HepG2 (cell line): ENCODE data around the gene SYP. TPM values are rescaled to one million over a fixed set of nuclear protein-coding genes. Genes with fewer than 3 reads are reported as not detected.

ENCODE experiments used
- CCDC6 ChIP-seq: sonication (generic); formaldehyde crosslinking; IDR thresholded peaks from 2 replicates; pipeline ENCODE4 v1.8.1; 2022; ENCODE audit warnings: mild to moderate bottlenecking, missing genetic modification reagents, moderate library complexity
- HDAC1 ChIP-seq: sonication (generic); formaldehyde crosslinking; IDR thresholded peaks from 2 replicates; pipeline ENCODE4 v1.5.1; 2020; ENCODE audit warnings: mild to moderate bottlenecking, missing genetic modification reagents
- NCOA1 ChIP-seq: sonication (generic); formaldehyde crosslinking; IDR thresholded peaks from 2 replicates; pipeline ENCODE4 v1.9.0; 2021; ENCODE audit warnings: missing genetic modification reagents
- NFE2L1 ChIP-seq: sonication (generic); formaldehyde crosslinking; IDR thresholded peaks from 2 replicates; pipeline ENCODE4 v1.4.0; 2020; ENCODE audit warnings: missing genetic modification reagents, mild to moderate bottlenecking, borderline replicate concordance
- PBX2 ChIP-seq: IDR thresholded peaks from 2 replicates; pipeline ENCODE4 v1.6.1; 2016; ENCODE audit warnings: control low read depth
- SATB2 ChIP-seq: sonication (generic); formaldehyde crosslinking; IDR thresholded peaks from 2 replicates; pipeline ENCODE4 v1.5.0; 2020; ENCODE audit warnings: missing genetic modification reagents
- SNAI1 ChIP-seq: sonication (generic); formaldehyde crosslinking; IDR thresholded peaks from 2 replicates; pipeline ENCODE4 v1.5.0; 2020; ENCODE audit warnings: mild to moderate bottlenecking, missing genetic modification reagents, borderline replicate concordance
- SNRNP70 ChIP-seq: fragments of 200-400 bp; formaldehyde crosslinking; IDR thresholded peaks from 2 replicates; pipeline ENCODE4 v1.6.1; 2017; ENCODE audit warnings: mild to moderate bottlenecking, low read depth, low read length, moderate library complexity
- SP4 ChIP-seq: sonication (generic); formaldehyde crosslinking; IDR thresholded peaks from 2 replicates; pipeline ENCODE4 v1.8.1; 2023; ENCODE audit warnings: mild to moderate bottlenecking, missing genetic modification reagents
- ZFP90 ChIP-seq: sonication (generic); formaldehyde crosslinking; IDR thresholded peaks from 2 replicates; pipeline ENCODE4 v1.8.0; 2022; ENCODE audit warnings: missing genetic modification reagents, mild to moderate bottlenecking, inconsistent platforms, borderline replicate concordance
- ZKSCAN8 ChIP-seq: IDR thresholded peaks from 2 replicates; pipeline ENCODE4 v1.6.1; 2016; ENCODE audit warnings: borderline replicate concordance, missing genetic modification reagents, missing compliant biosample characterization
- ZNF264 ChIP-seq: sonication (generic); formaldehyde crosslinking; IDR thresholded peaks from 2 replicates; pipeline ENCODE4 v1.4.0; 2020; ENCODE audit warnings: missing genetic modification reagents
- ZNF530 ChIP-seq: sonication (generic); formaldehyde crosslinking; IDR thresholded peaks from 2 replicates; pipeline ENCODE4 v1.5.0; 2020; ENCODE audit warnings: low read depth, mild to moderate bottlenecking, missing genetic modification reagents
- ZNF552 ChIP-seq: sonication (generic); formaldehyde crosslinking; IDR thresholded peaks from 2 replicates; pipeline ENCODE4 v1.9.0; 2022; ENCODE audit warnings: missing genetic modification reagents, mild to moderate bottlenecking, borderline replicate concordance
- ZNF589 ChIP-seq: sonication (generic); formaldehyde crosslinking; conservative IDR thresholded peaks from 2 replicates; pipeline ENCODE4 v1.8.0; 2022; ENCODE audit warnings: mild to moderate bottlenecking, moderate library complexity, missing genetic modification reagents
- ZNF747 ChIP-seq: sonication (generic); formaldehyde crosslinking; IDR thresholded peaks from 2 replicates; pipeline ENCODE4 v1.8.1; 2023; ENCODE audit warnings: missing genetic modification reagents, mild to moderate bottlenecking, borderline replicate concordance
- ZNF781 ChIP-seq: sonication (generic); formaldehyde crosslinking; IDR thresholded peaks from 2 replicates; pipeline ENCODE4 v1.5.1; 2020; ENCODE audit warnings: borderline replicate concordance, mild to moderate bottlenecking, missing genetic modification reagents; ENCODE audit errors: not compliant biosample characterization
- polyA plus RNA-seq, 8 experiments: library from polyadenylated mRNA; depleted of rRNA in 3 of 8; stranded (reverse) in 7 of 8; unstranded in 1 of 8; fragments of >200 nt; fragmentation: Illumina TruSeq in 4 of 8; extraction: Trizol in 4 of 8; gene quantifications; 2 replicates each; pipeline versions ENCODE4 v1.2.1 to v1.2.3, GENCODE V29; 2011 to 2016; ENCODE audit warnings: low read depth in 4 of 8, missing spikeins in 1 of 8, mixed read lengths in 1 of 8; ENCODE audit not compliant: insufficient read depth in 1 of 8
- total RNA-seq, 5 experiments: library from RNA; depleted of rRNA; stranded (reverse); fragments of >200 nt; fragmentation: Illumina TruSeq; extraction: Trizol; gene quantifications; 2 replicates each; pipeline ENCODE4 v1.2.3, GENCODE V29; 2016; ENCODE audit warnings: low read depth in 1 of 5
- TF ChIP-seq, protein P1 (sequence below): IDR thresholded peaks from 2 replicates; pipeline ENCODE4 v1.6.1; 2018; ENCODE audit warnings: missing genetic modification reagents, mild to moderate bottlenecking, missing compliant biosample characterization
- TF ChIP-seq, protein P2 (sequence below): sonication (generic); formaldehyde crosslinking; IDR thresholded peaks from 2 replicates; pipeline ENCODE4 v1.4.0; 2020; ENCODE audit warnings: missing genetic modification reagents, mild to moderate bottlenecking, borderline replicate concordance
- TF ChIP-seq, protein P3 (sequence below): sonication (generic); formaldehyde crosslinking; IDR thresholded peaks from 2 replicates; pipeline ENCODE4 v1.4.0; 2020; ENCODE audit warnings: missing genetic modification reagents

SYP gene
- total and polyA plus RNA-seq, 2 of the 13 experiments (the other 11 are each of a cell fraction or from before 2014, with no cell fraction given): 2.0 to 2.5 TPM

- no peak for TF ChIP-seq ZNF781
- TF ChIP-seq, protein P1, sequence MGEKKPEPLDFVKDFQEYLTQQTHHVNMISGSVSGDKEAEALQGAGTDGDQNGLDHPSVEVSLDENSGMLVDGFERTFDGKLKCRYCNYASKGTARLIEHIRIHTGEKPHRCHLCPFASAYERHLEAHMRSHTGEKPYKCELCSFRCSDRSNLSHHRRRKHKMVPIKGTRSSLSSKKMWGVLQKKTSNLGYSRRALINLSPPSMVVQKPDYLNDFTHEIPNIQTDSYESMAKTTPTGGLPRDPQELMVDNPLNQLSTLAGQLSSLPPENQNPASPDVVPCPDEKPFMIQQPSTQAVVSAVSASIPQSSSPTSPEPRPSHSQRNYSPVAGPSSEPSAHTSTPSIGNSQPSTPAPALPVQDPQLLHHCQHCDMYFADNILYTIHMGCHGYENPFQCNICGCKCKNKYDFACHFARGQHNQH (CRISPR knock-in tag): peak; percentile 74; the same call in 1 of the 2 replicates
- peak; percentile 44; the same call in 1 of the 2 replicates for TF ChIP-seq ZNF264 (CRISPR knock-in tag)
- TF ChIP-seq PBX2 (CRISPR knock-in tag): no peak
- no peak for TF ChIP-seq ZNF552 (CRISPR knock-in tag)
- no peak for TF ChIP-seq ZNF530 (CRISPR knock-in tag)
- TF ChIP-seq, protein P2, sequence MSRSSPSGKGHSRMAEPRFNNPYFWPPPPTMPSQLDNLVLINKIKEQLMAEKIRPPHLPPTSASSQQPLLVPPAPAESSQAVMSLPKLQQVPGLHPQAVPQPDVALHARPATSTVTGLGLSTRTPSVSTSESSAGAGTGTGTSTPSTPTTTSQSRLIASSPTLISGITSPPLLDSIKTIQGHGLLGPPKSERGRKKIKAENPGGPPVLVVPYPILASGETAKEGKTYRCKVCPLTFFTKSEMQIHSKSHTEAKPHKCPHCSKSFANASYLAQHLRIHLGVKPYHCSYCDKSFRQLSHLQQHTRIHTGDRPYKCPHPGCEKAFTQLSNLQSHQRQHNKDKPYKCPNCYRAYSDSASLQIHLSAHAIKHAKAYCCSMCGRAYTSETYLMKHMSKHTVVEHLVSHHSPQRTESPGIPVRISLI (CRISPR knock-in tag): no peak; the same call in 1 of the 2 replicates
- TF ChIP-seq NFE2L1 (CRISPR knock-in tag): no peak
- no peak for TF ChIP-seq NCOA1 (CRISPR knock-in tag)
- TF ChIP-seq SATB2 (CRISPR knock-in tag): 0 out of 2 replicates have a peak, but pooled peaks have one; percentile 67
- TF ChIP-seq ZFP90 (CRISPR knock-in tag): peak; percentile 94; the same call in 1 of the 2 replicates
- peak; percentile 57; the same call in 1 of the 2 replicates for TF ChIP-seq ZNF589
- no peak for TF ChIP-seq SNAI1
- TF ChIP-seq, protein P3, sequence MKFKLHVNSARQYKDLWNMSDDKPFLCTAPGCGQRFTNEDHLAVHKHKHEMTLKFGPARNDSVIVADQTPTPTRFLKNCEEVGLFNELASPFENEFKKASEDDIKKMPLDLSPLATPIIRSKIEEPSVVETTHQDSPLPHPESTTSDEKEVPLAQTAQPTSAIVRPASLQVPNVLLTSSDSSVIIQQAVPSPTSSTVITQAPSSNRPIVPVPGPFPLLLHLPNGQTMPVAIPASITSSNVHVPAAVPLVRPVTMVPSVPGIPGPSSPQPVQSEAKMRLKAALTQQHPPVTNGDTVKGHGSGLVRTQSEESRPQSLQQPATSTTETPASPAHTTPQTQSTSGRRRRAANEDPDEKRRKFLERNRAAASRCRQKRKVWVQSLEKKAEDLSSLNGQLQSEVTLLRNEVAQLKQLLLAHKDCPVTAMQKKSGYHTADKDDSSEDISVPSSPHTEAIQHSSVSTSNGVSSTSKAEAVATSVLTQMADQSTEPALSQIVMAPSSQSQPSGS (CRISPR knock-in tag): peak; percentile 61; the same call in 1 of the 2 replicates
- TF ChIP-seq ZNF747 (CRISPR knock-in tag): no peak
- peak; percentile 85 for TF ChIP-seq CCDC6 (CRISPR knock-in tag)
- peak; percentile 90 for TF ChIP-seq SP4 (CRISPR knock-in tag)
- peak; percentile 94 for TF ChIP-seq HDAC1 (CRISPR knock-in tag)
- TF ChIP-seq ZKSCAN8: no peak
- no peak for TF ChIP-seq SNRNP70
Observed at GRCh38 chrX:49199906-49200771, at the start of gene SYP (continued).
